Measurements from ENCODE around the gene RPS24. TPM values are rescaled to one million over a fixed set of nuclear protein-coding genes. Genes with fewer than 3 reads are reported as not detected.
A peak's percentile ranks its signal among the peaks of the same experiment; 100 is the strongest.

Gene RPS24
- total and polyA plus RNA-seq, 2 of the 13 experiments (the other 11 are each of a cell fraction or from before 2014, with no cell fraction given): 2,690 to 3,319 TPM

GRCh38 chr10:78033637-78034470 lies at the start of gene RPS24 (continued):
- TF ChIP-seq, protein P1, sequence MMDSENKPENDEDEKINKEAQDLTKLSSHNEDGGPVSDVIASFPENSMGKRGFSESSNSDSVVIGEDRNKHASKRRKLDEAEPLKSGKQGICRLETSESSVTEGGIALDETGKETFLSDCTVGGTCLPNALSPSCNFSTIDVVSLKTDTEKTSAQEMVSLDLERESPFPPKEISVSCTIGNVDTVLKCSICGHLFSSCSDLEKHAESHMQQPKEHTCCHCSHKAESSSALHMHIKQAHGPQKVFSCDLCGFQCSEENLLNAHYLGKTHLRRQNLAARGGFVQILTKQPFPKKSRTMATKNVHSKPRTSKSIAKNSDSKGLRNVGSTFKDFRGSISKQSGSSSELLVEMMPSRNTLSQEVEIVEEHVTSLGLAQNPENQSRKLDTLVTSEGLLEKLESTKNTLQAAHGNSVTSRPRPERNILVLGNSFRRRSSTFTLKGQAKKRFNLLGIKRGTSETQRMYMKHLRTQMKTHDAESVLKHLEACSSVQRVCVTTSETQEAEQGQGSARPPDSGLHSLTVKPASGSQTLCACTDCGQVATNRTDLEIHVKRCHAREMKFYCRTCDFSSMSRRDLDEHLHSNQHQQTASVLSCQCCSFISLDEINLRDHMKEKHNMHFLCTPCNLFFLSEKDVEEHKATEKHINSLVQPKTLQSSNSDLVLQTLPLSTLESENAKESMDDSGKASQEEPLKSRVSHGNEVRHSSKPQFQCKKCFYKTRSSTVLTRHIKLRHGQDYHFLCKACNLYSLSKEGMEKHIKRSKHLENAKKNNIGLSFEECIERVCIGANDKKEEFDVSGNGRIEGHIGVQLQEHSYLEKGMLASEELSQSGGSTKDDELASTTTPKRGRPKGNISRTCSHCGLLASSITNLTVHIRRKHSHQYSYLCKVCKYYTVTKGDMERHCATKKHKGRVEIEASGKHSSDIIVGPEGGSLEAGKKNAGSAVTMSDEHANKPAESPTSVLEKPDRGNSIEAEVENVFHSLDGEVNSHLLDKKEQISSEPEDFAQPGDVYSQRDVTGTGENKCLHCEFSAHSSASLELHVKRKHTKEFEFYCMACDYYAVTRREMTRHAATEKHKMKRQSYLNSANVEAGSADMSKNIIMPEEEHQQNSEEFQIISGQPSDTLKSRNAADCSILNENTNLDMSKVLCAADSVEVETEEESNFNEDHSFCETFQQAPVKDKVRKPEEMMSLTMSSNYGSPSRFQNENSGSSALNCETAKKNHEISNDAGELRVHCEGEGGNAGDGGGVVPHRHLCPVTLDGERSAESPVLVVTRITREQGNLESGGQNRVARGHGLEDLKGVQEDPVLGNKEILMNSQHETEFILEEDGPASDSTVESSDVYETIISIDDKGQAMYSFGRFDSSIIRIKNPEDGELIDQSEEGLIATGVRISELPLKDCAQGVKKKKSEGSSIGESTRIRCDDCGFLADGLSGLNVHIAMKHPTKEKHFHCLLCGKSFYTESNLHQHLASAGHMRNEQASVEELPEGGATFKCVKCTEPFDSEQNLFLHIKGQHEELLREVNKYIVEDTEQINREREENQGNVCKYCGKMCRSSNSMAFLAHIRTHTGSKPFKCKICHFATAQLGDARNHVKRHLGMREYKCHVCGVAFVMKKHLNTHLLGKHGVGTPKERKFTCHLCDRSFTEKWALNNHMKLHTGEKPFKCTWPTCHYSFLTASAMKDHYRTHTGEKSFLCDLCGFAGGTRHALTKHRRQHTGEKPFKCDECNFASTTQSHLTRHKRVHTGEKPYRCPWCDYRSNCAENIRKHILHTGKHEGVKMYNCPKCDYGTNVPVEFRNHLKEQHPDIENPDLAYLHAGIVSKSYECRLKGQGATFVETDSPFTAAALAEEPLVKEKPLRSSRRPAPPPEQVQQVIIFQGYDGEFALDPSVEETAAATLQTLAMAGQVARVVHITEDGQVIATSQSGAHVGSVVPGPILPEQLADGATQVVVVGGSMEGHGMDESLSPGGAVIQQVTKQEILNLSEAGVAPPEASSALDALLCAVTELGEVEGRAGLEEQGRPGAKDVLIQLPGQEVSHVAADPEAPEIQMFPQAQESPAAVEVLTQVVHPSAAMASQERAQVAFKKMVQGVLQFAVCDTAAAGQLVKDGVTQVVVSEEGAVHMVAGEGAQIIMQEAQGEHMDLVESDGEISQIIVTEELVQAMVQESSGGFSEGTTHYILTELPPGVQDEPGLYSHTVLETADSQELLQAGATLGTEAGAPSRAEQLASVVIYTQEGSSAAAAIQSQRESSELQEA (CRISPR knock-in tag; IDR thresholded peaks at IDR 0.05; ENCODE audit: not compliant biosample characterization): peak; percentile 30
- TF ChIP-seq, protein P2, sequence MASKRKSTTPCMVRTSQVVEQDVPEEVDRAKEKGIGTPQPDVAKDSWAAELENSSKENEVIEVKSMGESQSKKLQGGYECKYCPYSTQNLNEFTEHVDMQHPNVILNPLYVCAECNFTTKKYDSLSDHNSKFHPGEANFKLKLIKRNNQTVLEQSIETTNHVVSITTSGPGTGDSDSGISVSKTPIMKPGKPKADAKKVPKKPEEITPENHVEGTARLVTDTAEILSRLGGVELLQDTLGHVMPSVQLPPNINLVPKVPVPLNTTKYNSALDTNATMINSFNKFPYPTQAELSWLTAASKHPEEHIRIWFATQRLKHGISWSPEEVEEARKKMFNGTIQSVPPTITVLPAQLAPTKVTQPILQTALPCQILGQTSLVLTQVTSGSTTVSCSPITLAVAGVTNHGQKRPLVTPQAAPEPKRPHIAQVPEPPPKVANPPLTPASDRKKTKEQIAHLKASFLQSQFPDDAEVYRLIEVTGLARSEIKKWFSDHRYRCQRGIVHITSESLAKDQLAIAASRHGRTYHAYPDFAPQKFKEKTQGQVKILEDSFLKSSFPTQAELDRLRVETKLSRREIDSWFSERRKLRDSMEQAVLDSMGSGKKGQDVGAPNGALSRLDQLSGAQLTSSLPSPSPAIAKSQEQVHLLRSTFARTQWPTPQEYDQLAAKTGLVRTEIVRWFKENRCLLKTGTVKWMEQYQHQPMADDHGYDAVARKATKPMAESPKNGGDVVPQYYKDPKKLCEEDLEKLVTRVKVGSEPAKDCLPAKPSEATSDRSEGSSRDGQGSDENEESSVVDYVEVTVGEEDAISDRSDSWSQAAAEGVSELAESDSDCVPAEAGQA (IDR thresholded peaks at IDR 0.05; ENCODE audit: low read depth): no peak
- TF ChIP-seq, protein P2 (CRISPR knock-in tag; IDR thresholded peaks at IDR 0.05; ENCODE audit: borderline replicate concordance): no peak
- TF ChIP-seq GATAD2A (CRISPR knock-in tag; IDR thresholded peaks at IDR 0.05) (peak; percentile 33), XBP1 (CRISPR knock-in tag; IDR thresholded peaks at IDR 0.05) (0 out of 2 replicates have a peak, but pooled peaks have one; percentile 41), ZNF616 (CRISPR knock-in tag; IDR thresholded peaks at IDR 0.05; ENCODE audit: low read depth) (no peak), RBM22 (optimal IDR thresholded peaks at IDR 0.05; ENCODE audit: low read length) (no peak), PPARG (CRISPR knock-in tag; conservative IDR thresholded peaks at IDR 0.05) (no peak), PLSCR1 (CRISPR knock-in tag; IDR thresholded peaks at IDR 0.05; ENCODE audit: borderline replicate concordance) (no peak), ZNF546 (CRISPR knock-in tag; conservative IDR thresholded peaks at IDR 0.05) (no peak)
- TF ChIP-seq, protein P3, sequence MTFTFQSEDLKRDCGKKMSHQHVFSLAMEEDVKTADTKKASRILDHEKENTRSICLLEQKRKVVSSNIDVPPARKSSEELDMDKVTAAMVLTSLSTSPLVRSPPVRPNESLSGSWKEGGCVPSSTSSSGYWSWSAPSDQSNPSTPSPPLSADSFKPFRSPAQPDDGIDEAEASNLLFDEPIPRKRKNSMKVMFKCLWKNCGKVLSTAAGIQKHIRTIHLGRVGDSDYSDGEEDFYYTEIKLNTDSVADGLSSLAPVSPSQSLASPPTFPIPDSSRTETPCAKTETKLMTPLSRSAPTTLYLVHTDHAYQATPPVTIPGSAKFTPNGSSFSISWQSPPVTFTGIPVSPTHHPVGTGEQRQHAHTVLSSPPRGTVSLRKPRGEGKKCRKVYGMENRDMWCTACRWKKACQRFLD (CRISPR knock-in tag; IDR thresholded peaks at IDR 0.05; ENCODE audit: borderline replicate concordance): 0 out of 2 replicates have a peak, but pooled peaks have one; percentile 49

Data from HepG2 (cell line).